ENCODE results near the gene PARP6. TPM values are rescaled to one million over a fixed set of nuclear protein-coding genes. Genes with fewer than 3 reads are reported as not detected.

Gene PARP6
- total and polyA plus RNA-seq, 9 of the 15 experiments (the other 6 are each of a cell fraction or from before 2014, with no cell fraction given) = 14.8 to 83.2 (median 28.3) TPM

- H3K27ac ChIP-seq (ENCODE audit: extremely low read depth, low read depth, low read length) = peak overlapping the region; percentile 56; the same call in 1 of the 3 replicates
- intact Hi-C loops (cut with micrococcal nuclease) = no loop called here
- FAIRE-seq (peak; percentile 80), ATAC-seq (peak; percentile 56), DNase-seq (ENCODE audit: extremely low read depth in 1 of 4, low spot score in 3 of 4) (peak in 2 of 4 experiments; percentile 36 to 45)
- BruUV-seq (replicated peaks) = no TSS peak
- H3K4me2 ChIP-seq (ENCODE audit: insufficient read depth, low read length) = peak overlapping the region; percentile 25; the same call in 1 of the 2 replicates
- no peaks in the 10 kb centered on the region for H3K79me2 ChIP-seq (ENCODE audit: control insufficient read depth, insufficient read depth, low read length)
- H3K36me3 ChIP-seq (ENCODE audit: control insufficient read depth, insufficient read depth, low read length) = peaks cover 22% of the 10 kb centered on the region; the same call in 2 of the 3 replicates
- peaks cover 5 to 10% of the 10 kb centered on the region in 2 experiments; a peak in 4 of 5 replicates for H3K4me1 ChIP-seq (replicated peaks in 1 of 2; ENCODE audit: control insufficient read depth in 2 of 2, insufficient read depth in 2 of 2, low read length in 2 of 2)
- ChIA-PET POLR2A (interaction anchor here (0.6 kb wide), 3 partner anchors 17 to 35 kb away, joined by 3 to 4 read pairs (median 3); no protein-coding TSS in a partner anchor), CTCF (ENCODE audit: low intra/inter-chr PET ratio) (no interaction called here)
- WGBS (ENCODE audit: insufficient coverage, low coverage, missing lambda C conversion rate) = 15% methylated on average over 6 of the region's 6 CpGs
- peaks cover 10% of the 10 kb centered on the region; the same call in 1 of the 2 replicates for H4K20me1 ChIP-seq (replicated peaks; ENCODE audit: control insufficient read depth, insufficient read depth, low read length)
- no peaks in the 10 kb centered on the region for H3K9me1 ChIP-seq (ENCODE audit: control insufficient read depth, insufficient read depth, low read length)
- no peaks in the 10 kb centered on the region for H3K9me3 ChIP-seq (replicated peaks; ENCODE audit: control insufficient read depth, insufficient read depth, low read depth, low read length)
- H3K27me3 ChIP-seq (ENCODE audit: control insufficient read depth in 2 of 2, insufficient read depth in 2 of 2, low read length in 2 of 2) = peaks cover 2 to 13% of the 10 kb centered on the region in 2 experiments; a peak in 2 of 5 replicates
- no peak overlapping the region for H3K4me3 ChIP-seq
- H2AFZ ChIP-seq (ENCODE audit: low read depth, low read length) = peak overlapping the region; percentile 90
- in situ Hi-C loops (cut with MboI) = no loop called here
- H3K9ac ChIP-seq (ENCODE audit: insufficient read depth in 1 of 2, low read depth in 2 of 2, low read length in 2 of 2) = peak overlapping the region in 1 of 2 experiments; percentile 84; a peak in 2 of 4 replicates
- TF ChIP-seq ZNF699 (CRISPR knock-in tag; IDR thresholded peaks at IDR 0.05; ENCODE audit: insufficient replicate concordance) (no peak), ZNF224 (CRISPR knock-in tag; IDR thresholded peaks at IDR 0.05) (no peak), ZNF354B (CRISPR knock-in tag; IDR thresholded peaks at IDR 0.05) (no peak), ZNF395 (CRISPR knock-in tag; IDR thresholded peaks at IDR 0.05) (no peak), REST (IDR thresholded peaks at IDR 0.05; ENCODE audit: borderline replicate concordance) (no peak), REST (CRISPR knock-in tag; IDR thresholded peaks at IDR 0.05; ENCODE audit: low read depth) (no peak), NR2C1 (IDR thresholded peaks at IDR 0.05) (no peak), NR2C1 (tag; IDR thresholded peaks at IDR 0.05) (no peak), ZNF280B (CRISPR knock-in tag; IDR thresholded peaks at IDR 0.05) (no peak), MBD1 (CRISPR knock-in tag; IDR thresholded peaks at IDR 0.05) (no peak)
These were observed 77.2 kb downstream of the PARP6 start for GRCh38 chr15:72195101-72195511.
